Peyer's patch (tissue), 4 donors: Measurements from ENCODE around the gene PALB2. TPM values are rescaled to one million over a fixed set of nuclear protein-coding genes. Genes with fewer than 3 reads are reported as not detected.

Experiments
- DNase-seq, 3 donors: peaks; one replicate each; pipeline ENCODE4 v3.0.0-alpha.2; 2017 to 2019
- H3K27ac ChIP-seq, 4 donors: fragments of 200-600 bp; sonication (generic); one replicate each; pipeline ENCODE4 v1.5.1; 2016 to 2019
- H3K27me3 ChIP-seq, 2 donors: fragments of 200-600 bp; sonication (generic); one replicate each; pipeline ENCODE4 v1.5.1; 2019
- H3K36me3 ChIP-seq, 3 donors: fragments of 200-600 bp; sonication (generic); one replicate each; pipeline ENCODE4 v1.5.1; 2016 to 2019
- H3K4me1 ChIP-seq, 4 donors: fragments of 200-600 bp; sonication (generic); one replicate each; pipeline ENCODE4 v1.5.1; 2016 to 2019
- H3K4me3 ChIP-seq, 4 donors: fragments of 200-600 bp; sonication (generic); 1 replicate in 3 of 4; 2 replicates in 1 of 4; pipeline ENCODE4 v1.5.1; 2016 to 2019; ENCODE audit warnings: mild to moderate bottlenecking in 1 of 4
- H3K9me3 ChIP-seq, 4 donors: fragments of 200-600 bp; sonication (generic); one replicate each; pipeline ENCODE4 v1.5.1; 2016 to 2019; ENCODE audit warnings: mild to moderate bottlenecking in 1 of 4
- CTCF ChIP-seq, 6 experiments: fragments of 450-650 bp in 4 of 6; fragments of 200-600 bp in 2 of 6; sonication (generic) in 1 of 6; IDR thresholded peaks; one replicate each; pipeline ENCODE4 v1.5.1; 2017 to 2019; ENCODE audit warnings: antibody characterized with exemption in 6 of 6, mild to moderate bottlenecking in 3 of 6, moderate library complexity in 1 of 6
- POLR2A ChIP-seq, 2 donors: fragments of 450-650 bp; IDR thresholded peaks; one replicate each; pipeline ENCODE4 v1.5.1; 2017; ENCODE audit warnings: antibody characterized with exemption in 2 of 2, mild to moderate bottlenecking in 2 of 2, moderate library complexity in 2 of 2
- total RNA-seq, 4 donors: library from RNA; depleted of rRNA; stranded (reverse); fragments of >200 nt; gene quantifications; one replicate each; pipeline ENCODE4 v1.1.0, GENCODE V29; 2016

PALB2 gene
- 10 to 100 TPM; 15.6 to 27.8 (median 19.3) TPM for total RNA-seq

- H3K36me3 ChIP-seq = peaks cover 0 to 39% (median 0%) of the 10 kb centered on the region in 3 donors
- peak within 1 kb of the TSS; percentile 72 to 88 (median 85) for H3K4me3 ChIP-seq
- TF ChIP-seq POLR2A (IDR thresholded peaks at IDR 0.05) = peak; percentile 42 to 52
- peak in 2 of 6 experiments; percentile 7 to 15 for TF ChIP-seq CTCF (IDR thresholded peaks at IDR 0.05)
- H3K27ac ChIP-seq = peak within 1 kb of the TSS; percentile 75 to 82 (median 80)
- H3K4me1 ChIP-seq = peaks cover 0 to 19% (median 0%) of the 10 kb centered on the region in 4 donors
- peak; percentile 91 to 96 (median 93) for DNase-seq
- no peaks in the 10 kb centered on the region for H3K27me3 ChIP-seq
- no peaks in the 10 kb centered on the region for H3K9me3 ChIP-seq
These were observed at the start of gene PALB2, which contains the start of gene DCTN5 for GRCh38 chr16:23640931-23641765. TSS of gene PALB2 (minus strand) at chr16:23641310. CDS start at chr16:23641157, 153 bp downstream. TSS of gene DCTN5 (plus strand) at chr16:23641466. CDS start at chr16:23641543, 77 bp downstream.

GRCh38 chr16:23689442-23690187 is 48.5 kb upstream of the PALB2 start:
- Histone ChIP-seq H3K4me3 (no peak overlapping the region), H3K27ac (no peak overlapping the region), H3K4me1 (no peaks in the 10 kb centered on the region), H3K9me3 (no peaks in the 10 kb centered on the region), H3K36me3 (peaks cover 0 to 52% (median 0%) of the 10 kb centered on the region in 3 donors), H3K27me3 (no peaks in the 10 kb centered on the region)
- no peak for TF ChIP-seq POLR2A (IDR thresholded peaks at IDR 0.05)
- TF ChIP-seq CTCF (IDR thresholded peaks at IDR 0.05) = no peak
- peak in 1 of 3 donors; percentile 51 for DNase-seq

GRCh38 chr16:23687034-23687808 is 46.1 kb upstream of the PALB2 start:
- Histone ChIP-seq H3K9me3 (no peaks in the 10 kb centered on the region), H3K36me3 (peaks cover 0 to 66% (median 0%) of the 10 kb centered on the region in 3 donors), H3K27ac (no peak overlapping the region), H3K27me3 (no peaks in the 10 kb centered on the region), H3K4me1 (no peaks in the 10 kb centered on the region), H3K4me3 (no peak overlapping the region)
- DNase-seq = no peak
- no peak for TF ChIP-seq CTCF (IDR thresholded peaks at IDR 0.05)
- TF ChIP-seq POLR2A (IDR thresholded peaks at IDR 0.05) = no peak

GRCh38 chr16:23683487-23683886 is 42.4 kb upstream of the PALB2 start:
- peaks cover 0 to 44% (median 0%) of the 10 kb centered on the region in 3 donors for H3K36me3 ChIP-seq
- H3K4me3 ChIP-seq = no peak overlapping the region
- H3K4me1 ChIP-seq = peaks cover 0 to 14% (median 5%) of the 10 kb centered on the region in 4 donors
- H3K27ac ChIP-seq = no peak overlapping the region
- no peaks in the 10 kb centered on the region for H3K27me3 ChIP-seq
- TF ChIP-seq CTCF (IDR thresholded peaks at IDR 0.05) (no peak), POLR2A (IDR thresholded peaks at IDR 0.05) (no peak)
- DNase-seq = no peak
- H3K9me3 ChIP-seq = no peaks in the 10 kb centered on the region

GRCh38 chr16:23682181-23682580 is 41.1 kb upstream of the PALB2 start:
- H3K9me3 ChIP-seq = no peaks in the 10 kb centered on the region
- no peaks in the 10 kb centered on the region for H3K27me3 ChIP-seq
- no peak overlapping the region for H3K27ac ChIP-seq
- TF ChIP-seq CTCF (IDR thresholded peaks at IDR 0.05) (no peak), POLR2A (IDR thresholded peaks at IDR 0.05) (no peak)
- peaks cover 0 to 33% (median 0%) of the 10 kb centered on the region in 3 donors for H3K36me3 ChIP-seq
- no peak for DNase-seq
- H3K4me1 ChIP-seq = peaks cover 0 to 26% (median 6%) of the 10 kb centered on the region in 4 donors
- no peak overlapping the region for H3K4me3 ChIP-seq
